DOHH2 (cell line): ENCODE results near the gene C2CD2L.
A peak's percentile ranks its signal among the peaks of the same experiment; 100 is the strongest.

ENCODE experiments used
- H3F3A ChIP-seq: fragments of 200-600 bp; sonication (generic), shearing (Covaris generic); 2 replicates; pipeline ENCODE4 v1.6.0; 2016; ENCODE audit warnings: antibody characterized with exemption, mild to moderate bottlenecking; ENCODE audit not compliant: control insufficient read depth, insufficient read depth
- H3K27ac ChIP-seq: fragments of 200-600 bp; sonication (generic); 2 replicates; pipeline ENCODE4 v1.5.1; 2014; ENCODE audit warnings: low read depth, mild to moderate bottlenecking, low read length, moderate library complexity
- H3K27me3 ChIP-seq: fragments of 200-600 bp; sonication (generic); 2 replicates; pipeline ENCODE4 v1.6.1; 2014; ENCODE audit warnings: mild to moderate bottlenecking, low read length, mixed read lengths; ENCODE audit not compliant: control insufficient read depth
- H3K36me3 ChIP-seq: fragments of 200-600 bp; sonication (generic); 2 replicates; pipeline ENCODE4 v1.6.1; 2014; ENCODE audit warnings: mild to moderate bottlenecking, low read length, moderate library complexity, mixed read lengths; ENCODE audit not compliant: control insufficient read depth
- H3K4me1 ChIP-seq: fragments of 200-600 bp; sonication (generic); 2 replicates; pipeline ENCODE4 v1.6.1; 2014; ENCODE audit warnings: mild to moderate bottlenecking, low read length, mixed read lengths; ENCODE audit not compliant: control insufficient read depth
- H3K4me2 ChIP-seq: fragments of 200-600 bp; sonication (generic); 2 replicates; pipeline ENCODE4 v1.6.0; 2014; ENCODE audit warnings: mild to moderate bottlenecking, low read length, moderate library complexity
- H3K4me3 ChIP-seq: fragments of 200-600 bp; sonication (generic); 2 replicates; pipeline ENCODE4 v1.5.1; 2014; ENCODE audit warnings: mild to moderate bottlenecking, low read length, mixed read lengths
- H3K79me2 ChIP-seq: fragments of 200-600 bp; sonication (generic); 2 replicates; pipeline ENCODE4 v1.6.1; 2014; ENCODE audit warnings: mild to moderate bottlenecking, low read length, mixed read lengths; ENCODE audit not compliant: control insufficient read depth
- H3K9me2 ChIP-seq: fragments of 200-600 bp; sonication (generic); replicated peaks from 2 replicates; pipeline ENCODE4 v1.6.1; 2014; ENCODE audit warnings: mild to moderate bottlenecking, low read length, mixed read lengths; ENCODE audit not compliant: control insufficient read depth
- H3K9me3 ChIP-seq: fragments of 200-600 bp; sonication (generic); 2 replicates; pipeline ENCODE4 v1.6.1; 2014; ENCODE audit warnings: antibody characterized with exemption, low read length, mixed read lengths; ENCODE audit not compliant: control insufficient read depth, insufficient read depth
- H4K20me1 ChIP-seq: fragments of 200-600 bp; sonication (generic); 2 replicates; pipeline ENCODE4 v1.6.0; 2014; ENCODE audit warnings: low read depth, mild to moderate bottlenecking, antibody characterized with exemption, low read length, moderate library complexity; ENCODE audit not compliant: control insufficient read depth, insufficient read depth
- CTCF ChIP-seq: fragments of 200-600 bp; sonication (generic); IDR thresholded peaks from one replicate; pipeline ENCODE4 v1.5.1; 2014; ENCODE audit warnings: antibody characterized with exemption, mild to moderate bottlenecking, low read depth, low read length; ENCODE audit not compliant: poor library complexity, severe bottlenecking
- EZH2phosphoT487 ChIP-seq: fragments of 200-600 bp; sonication (generic); IDR thresholded peaks from 2 replicates; pipeline ENCODE4 v1.6.1; 2017; ENCODE audit warnings: borderline replicate concordance, mild to moderate bottlenecking, antibody characterized with exemption, low read length, moderate library complexity, mixed read lengths

C2CD2L gene

GRCh38 chr11:119155733-119156492 is 48.8 kb downstream of the C2CD2L start:
- Histone ChIP-seq H3K9me3 (no peaks in the 10 kb centered on the region), H3K4me1 (no peaks in the 10 kb centered on the region), H3K4me2 (no peak overlapping the region)

GRCh38 chr11:119156496-119156895 is 49.4 kb downstream of the C2CD2L start:
- no peak for TF ChIP-seq EZH2phosphoT487
- no peak for TF ChIP-seq CTCF
- no peak overlapping the region for H3K27ac ChIP-seq
- peaks cover 54% of the 10 kb centered on the region for H3K27me3 ChIP-seq
- no peak overlapping the region for H3K4me3 ChIP-seq
- no peak overlapping the region for H3K4me2 ChIP-seq
- H3K9me2 ChIP-seq: no peaks in the 10 kb centered on the region
- H3K4me1 ChIP-seq: no peaks in the 10 kb centered on the region
- no peaks in the 10 kb centered on the region for H4K20me1 ChIP-seq
- H3K79me2 ChIP-seq: no peaks in the 10 kb centered on the region
- H3K36me3 ChIP-seq: no peaks in the 10 kb centered on the region
- no peaks in the 10 kb centered on the region for H3K9me3 ChIP-seq
- H3F3A ChIP-seq: no peaks in the 10 kb centered on the region

More at GRCh38 chr11:119155733-119156492, 48.8 kb downstream of the C2CD2L start:
- H3K9me2 ChIP-seq: no peaks in the 10 kb centered on the region
- no peak overlapping the region for H3K4me3 ChIP-seq
- H3K27ac ChIP-seq: no peak overlapping the region
- H3K27me3 ChIP-seq: peaks cover 60% of the 10 kb centered on the region
- no peaks in the 10 kb centered on the region for H3K79me2 ChIP-seq
- no peaks in the 10 kb centered on the region for H3F3A ChIP-seq
- H4K20me1 ChIP-seq: no peaks in the 10 kb centered on the region
- H3K36me3 ChIP-seq: no peaks in the 10 kb centered on the region
- TF ChIP-seq CTCF: peak; percentile 16
- TF ChIP-seq EZH2phosphoT487: no peak

GRCh38 chr11:119157063-119157462 is 49.9 kb downstream of the C2CD2L start:
- Histone ChIP-seq H3F3A (no peaks in the 10 kb centered on the region), H3K36me3 (no peaks in the 10 kb centered on the region), H3K9me2 (no peaks in the 10 kb centered on the region), H3K79me2 (no peaks in the 10 kb centered on the region), H3K4me2 (no peak overlapping the region), H3K4me1 (no peaks in the 10 kb centered on the region), H4K20me1 (no peaks in the 10 kb centered on the region), H3K9me3 (no peaks in the 10 kb centered on the region), H3K4me3 (no peak overlapping the region), H3K27me3 (peaks cover 48% of the 10 kb centered on the region), H3K27ac (no peak overlapping the region)
- TF ChIP-seq EZH2phosphoT487 (no peak), CTCF (no peak)
